Parathyroid adenoma (tissue), 2 donors: ENCODE data around the gene ECM1.

ENCODE experiments used
- H2AFZ ChIP-seq: fragments of 300-600 bp; sonication (generic); one replicate; pipeline ENCODE4 v1.7.0; 2017; ENCODE audit warnings: antibody characterized with exemption, mild to moderate bottlenecking
- H3K27ac ChIP-seq: fragments of 300-600 bp; sonication (generic); one replicate; pipeline ENCODE4 v1.7.0; 2017
- H3K27me3 ChIP-seq: fragments of 300-600 bp; sonication (generic); one replicate; pipeline ENCODE4 v1.7.0; 2017; ENCODE audit warnings: low read length; ENCODE audit not compliant: control insufficient read depth, insufficient read depth
- H3K36me3 ChIP-seq: fragments of 300-600 bp; sonication (generic); one replicate; pipeline ENCODE4 v1.7.0; 2017; ENCODE audit warnings: low read length; ENCODE audit not compliant: control insufficient read depth, insufficient read depth
- H3K4me1 ChIP-seq: fragments of 300-600 bp; sonication (generic); one replicate; pipeline ENCODE4 v1.7.0; 2017; ENCODE audit warnings: control low read depth
- H3K4me2 ChIP-seq: fragments of 300-600 bp; sonication (generic); one replicate; pipeline ENCODE4 v1.7.0; 2017; ENCODE audit warnings: low read length
- H3K4me3 ChIP-seq: fragments of 300-600 bp; sonication (generic); one replicate; pipeline ENCODE4 v1.7.0; 2017; ENCODE audit warnings: low read depth, low read length
- H3K79me2 ChIP-seq: fragments of 300-600 bp; sonication (generic); one replicate; pipeline ENCODE4 v1.7.0; 2017; ENCODE audit warnings: control low read depth
- H3K9ac ChIP-seq: fragments of 300-600 bp; sonication (generic); one replicate; pipeline ENCODE4 v1.7.0; 2017; ENCODE audit warnings: mild to moderate bottlenecking
- H3K9me3 ChIP-seq: fragments of 300-600 bp; sonication (generic); one replicate; pipeline ENCODE4 v1.7.0; 2017; ENCODE audit warnings: low read length; ENCODE audit not compliant: control insufficient read depth
- TF ChIP-seq, protein P1 (sequence below): fragments of 300-600 bp; sonication (generic); IDR thresholded peaks from one replicate; pipeline ENCODE4 v1.7.0; 2017; ENCODE audit warnings: antibody characterized with exemption, mild to moderate bottlenecking
- donor health status: primary hyperparathyroidism.

Gene ECM1

DNA sequence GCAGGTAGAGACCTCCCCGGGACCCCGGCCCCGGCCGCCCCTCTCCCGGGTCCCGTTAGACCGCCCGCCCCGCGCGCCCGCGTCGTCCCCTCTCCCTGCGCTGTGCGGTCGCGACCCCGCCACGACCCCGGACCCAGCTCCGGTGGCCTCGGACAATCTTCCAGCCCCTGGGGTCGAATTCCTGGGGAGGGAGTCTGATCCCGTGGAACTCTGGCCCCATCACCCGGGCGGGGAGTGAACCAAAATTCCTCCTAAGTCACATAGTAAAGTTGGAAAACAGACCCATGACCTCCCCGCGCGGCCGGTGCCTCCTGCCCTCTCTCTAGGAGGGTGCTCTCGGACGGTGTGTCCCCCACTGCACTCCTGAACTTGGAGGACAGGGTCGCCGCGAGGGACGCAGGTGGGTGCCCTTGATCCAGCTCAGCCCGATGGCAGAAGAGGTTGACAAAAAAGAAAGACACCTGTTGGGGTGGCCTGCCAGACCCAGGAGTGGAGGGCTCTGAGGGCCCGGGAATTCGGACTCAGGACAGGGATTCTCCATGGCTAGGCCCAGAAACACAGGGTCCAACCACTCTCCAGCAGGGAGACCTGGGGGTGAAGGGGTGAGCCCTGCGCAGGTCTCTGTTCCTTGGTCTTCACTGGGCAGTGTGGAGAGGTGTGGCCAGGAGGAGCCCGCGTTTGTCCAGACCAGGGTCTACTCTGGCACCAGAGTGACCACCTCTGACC, 41.8 kb downstream of the ECM1 start:
- H3K27ac ChIP-seq, result no peak overlapping the region
- no peaks in the 10 kb centered on the region for H3K79me2 ChIP-seq
- no peaks in the 10 kb centered on the region for H3K4me1 ChIP-seq
- H2AFZ ChIP-seq, result peak overlapping the region; percentile 53
- no peak overlapping the region for H3K9ac ChIP-seq
- peak overlapping the region; percentile 73 for H3K4me2 ChIP-seq
- TF ChIP-seq, protein P1, sequence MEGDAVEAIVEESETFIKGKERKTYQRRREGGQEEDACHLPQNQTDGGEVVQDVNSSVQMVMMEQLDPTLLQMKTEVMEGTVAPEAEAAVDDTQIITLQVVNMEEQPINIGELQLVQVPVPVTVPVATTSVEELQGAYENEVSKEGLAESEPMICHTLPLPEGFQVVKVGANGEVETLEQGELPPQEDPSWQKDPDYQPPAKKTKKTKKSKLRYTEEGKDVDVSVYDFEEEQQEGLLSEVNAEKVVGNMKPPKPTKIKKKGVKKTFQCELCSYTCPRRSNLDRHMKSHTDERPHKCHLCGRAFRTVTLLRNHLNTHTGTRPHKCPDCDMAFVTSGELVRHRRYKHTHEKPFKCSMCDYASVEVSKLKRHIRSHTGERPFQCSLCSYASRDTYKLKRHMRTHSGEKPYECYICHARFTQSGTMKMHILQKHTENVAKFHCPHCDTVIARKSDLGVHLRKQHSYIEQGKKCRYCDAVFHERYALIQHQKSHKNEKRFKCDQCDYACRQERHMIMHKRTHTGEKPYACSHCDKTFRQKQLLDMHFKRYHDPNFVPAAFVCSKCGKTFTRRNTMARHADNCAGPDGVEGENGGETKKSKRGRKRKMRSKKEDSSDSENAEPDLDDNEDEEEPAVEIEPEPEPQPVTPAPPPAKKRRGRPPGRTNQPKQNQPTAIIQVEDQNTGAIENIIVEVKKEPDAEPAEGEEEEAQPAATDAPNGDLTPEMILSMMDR, result no peak
- H3K9me3 ChIP-seq, result no peaks in the 10 kb centered on the region
- H3K36me3 ChIP-seq, result no peaks in the 10 kb centered on the region
- no peaks in the 10 kb centered on the region for H3K27me3 ChIP-seq
- no peak overlapping the region for H3K4me3 ChIP-seq

DNA sequence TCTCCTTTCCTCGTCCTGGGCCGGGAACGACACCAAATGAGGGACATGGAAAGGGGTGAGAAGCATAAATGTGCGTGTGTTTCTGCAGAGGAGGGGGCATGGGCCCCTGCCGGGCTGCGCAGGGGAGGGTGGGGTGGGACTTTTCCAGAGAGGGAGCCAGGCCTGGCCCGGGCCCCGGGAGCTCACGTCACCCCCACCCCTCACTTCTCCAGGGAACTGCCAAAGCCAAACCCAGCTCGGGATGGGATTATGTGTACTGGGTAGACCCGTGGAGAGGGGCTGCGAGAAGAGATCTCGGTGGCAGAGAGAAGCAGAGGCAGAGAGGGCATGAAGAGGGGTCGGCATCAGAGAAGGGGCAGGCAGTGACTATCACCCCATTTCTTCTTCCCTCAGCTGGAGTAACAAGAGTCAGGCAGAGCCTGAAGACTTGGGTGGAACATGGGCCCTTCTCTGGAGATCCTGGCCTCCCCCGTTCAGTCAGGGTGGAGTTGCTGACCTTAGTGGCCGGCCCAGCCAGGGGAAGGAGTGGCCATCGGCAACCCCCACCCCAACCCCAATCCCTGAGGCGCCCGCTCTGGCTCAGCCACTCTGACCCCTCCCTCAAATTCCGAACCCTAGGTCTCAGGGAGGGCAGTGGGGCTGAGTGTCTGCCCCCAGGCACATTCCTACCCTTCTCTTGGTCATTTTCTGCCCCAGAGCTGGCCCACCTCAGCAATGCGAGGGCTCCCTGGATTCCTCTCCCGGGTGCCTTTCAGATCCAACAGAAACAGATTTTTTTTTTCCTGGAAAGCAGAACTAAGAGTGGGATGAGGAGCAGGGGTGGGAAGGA, 42.5 kb downstream of the ECM1 start:
- Histone ChIP-seq H3K27me3 (no peaks in the 10 kb centered on the region), H3K27ac (no peak overlapping the region), H3K9me3 (no peaks in the 10 kb centered on the region), H2AFZ (no peak overlapping the region), H3K79me2 (no peaks in the 10 kb centered on the region), H3K4me2 (no peak overlapping the region), H3K36me3 (no peaks in the 10 kb centered on the region), H3K9ac (no peak overlapping the region), H3K4me1 (no peaks in the 10 kb centered on the region), H3K4me3 (no peak overlapping the region)
- TF ChIP-seq, protein P1, result no peak

DNA sequence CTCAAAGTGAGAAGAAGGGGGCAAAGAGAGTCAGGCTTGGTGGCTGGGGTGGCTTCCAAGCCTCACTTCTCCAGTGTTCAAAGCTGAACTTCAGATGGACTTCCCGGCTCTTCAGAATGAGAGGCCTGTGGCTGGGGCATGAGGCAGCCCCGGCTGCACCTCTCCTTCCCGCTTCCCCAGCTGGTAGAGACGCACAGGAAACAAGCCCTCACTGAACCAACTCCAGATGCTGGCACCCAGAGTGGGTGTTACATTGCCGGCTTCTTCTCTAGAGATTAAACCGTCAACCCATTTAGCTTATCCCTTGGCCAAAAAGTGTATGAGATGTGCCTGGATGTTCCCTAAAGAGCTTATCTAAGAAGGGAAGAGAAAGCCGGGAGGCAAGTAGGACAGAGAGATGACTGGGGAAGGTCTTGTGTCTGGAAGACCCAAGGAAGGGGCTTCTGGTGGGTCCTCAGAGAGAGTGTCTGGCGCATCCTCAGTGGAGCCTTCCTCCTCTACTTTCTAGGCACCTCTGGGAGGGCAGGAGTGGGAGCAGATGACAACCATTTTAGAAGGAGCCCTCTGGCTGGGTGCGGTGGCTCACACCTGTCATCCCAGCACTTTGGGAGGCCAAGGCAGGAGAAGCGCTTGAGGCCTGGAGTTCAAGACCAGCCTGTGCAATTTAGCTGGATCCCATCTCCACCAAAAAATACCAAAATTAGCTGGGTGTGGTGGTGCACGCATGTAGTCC, 43.3 kb downstream of the ECM1 start:
- no peaks in the 10 kb centered on the region for H3K36me3 ChIP-seq
- no peak overlapping the region for H3K9ac ChIP-seq
- TF ChIP-seq, protein P1, result no peak
- H3K4me3 ChIP-seq, result no peak overlapping the region
- H3K27me3 ChIP-seq, result no peaks in the 10 kb centered on the region
- no peaks in the 10 kb centered on the region for H3K9me3 ChIP-seq
- H3K4me1 ChIP-seq, result no peaks in the 10 kb centered on the region
- no peaks in the 10 kb centered on the region for H3K79me2 ChIP-seq
- no peak overlapping the region for H3K4me2 ChIP-seq
- H3K27ac ChIP-seq, result no peak overlapping the region
- H2AFZ ChIP-seq, result no peak overlapping the region

DNA sequence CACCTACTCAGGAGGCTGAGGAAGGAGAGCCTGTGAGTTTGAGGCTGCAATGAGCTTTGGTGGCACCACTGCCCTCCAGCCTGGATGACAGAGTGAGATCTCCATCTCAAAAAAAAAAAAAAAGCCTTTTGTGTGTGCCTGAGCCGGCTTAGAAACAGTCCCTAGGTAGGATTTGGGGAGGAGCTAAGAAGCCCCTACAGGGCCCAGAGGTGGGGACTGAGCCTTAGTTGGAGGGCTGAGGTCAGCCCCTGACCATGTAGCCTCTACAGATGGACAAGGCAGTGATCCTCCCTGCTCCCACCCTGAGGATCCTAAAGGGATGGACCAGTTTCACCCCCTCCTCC, 43.8 kb downstream of the ECM1 start:
- Histone ChIP-seq H3K4me3 (no peak overlapping the region), H3K36me3 (no peaks in the 10 kb centered on the region), H3K9ac (no peak overlapping the region)

More for the DNA sequence above, 43.8 kb downstream of the ECM1 start:
- H2AFZ ChIP-seq, result no peak overlapping the region
- TF ChIP-seq, protein P1, result no peak
- peak overlapping the region; percentile 36 for H3K27ac ChIP-seq
- H3K27me3 ChIP-seq, result no peaks in the 10 kb centered on the region
- no peak overlapping the region for H3K4me2 ChIP-seq
- H3K79me2 ChIP-seq, result no peaks in the 10 kb centered on the region
- no peaks in the 10 kb centered on the region for H3K9me3 ChIP-seq
- no peaks in the 10 kb centered on the region for H3K4me1 ChIP-seq
